GM19372 (cell line): ENCODE results near the gene SRP9.

ENCODE experiments used
- ATAC-seq: cut with Tn5 transposase; IDR thresholded peaks from one replicate; pipeline ENCODE4 v1.9.1; 2021; ENCODE audit warnings: mild to moderate bottlenecking, low read depth, moderate library complexity; ENCODE audit not compliant: unreplicated experiment

Gene SRP9

GRCh38 chr1:225777583-225778336 is at the start of gene SRP9:
Gene SRP9 (plus strand): TSS chr1:225777826. CDS start chr1:225777941, 115 bp downstream.
- peak; percentile 98 for ATAC-seq

- ATAC-seq, result no peak
Observed at GRCh38 chr1:225731491-225731890, 46.1 kb upstream of the SRP9 start.

- ATAC-seq, result no peak
Observed at GRCh38 chr1:225733254-225733653, 44.4 kb upstream of the SRP9 start.

GRCh38 chr1:225735252-225736149 is 42.1 kb upstream of the SRP9 start:
- no peak for ATAC-seq

- ATAC-seq, result no peak
Observed at GRCh38 chr1:225736437-225737098, 41.1 kb upstream of the SRP9 start.

- ATAC-seq, result no peak
Observed at GRCh38 chr1:225737161-225737560, 40.5 kb upstream of the SRP9 start.

GRCh38 chr1:225737866-225738265 is 39.8 kb upstream of the SRP9 start:
- no peak for ATAC-seq

- ATAC-seq, result no peak
Observed at GRCh38 chr1:225738763-225739162, 38.9 kb upstream of the SRP9 start.

GRCh38 chr1:225739542-225740107 is 38.0 kb upstream of the SRP9 start:
- no peak for ATAC-seq

- ATAC-seq, result no peak
Observed at GRCh38 chr1:225744745-225745144, 32.9 kb upstream of the SRP9 start.

- no peak for ATAC-seq
Observed at GRCh38 chr1:225745273-225745672, 32.4 kb upstream of the SRP9 start.

- ATAC-seq, result no peak
Observed at GRCh38 chr1:225746361-225747179, 31.1 kb upstream of the SRP9 start.

- ATAC-seq, result no peak
Observed at GRCh38 chr1:225747566-225747965, 30.1 kb upstream of the SRP9 start.

GRCh38 chr1:225748529-225748928 is 29.1 kb upstream of the SRP9 start:
- ATAC-seq, result no peak

- no peak for ATAC-seq
Observed at GRCh38 chr1:225749706-225750105, 27.9 kb upstream of the SRP9 start.

GRCh38 chr1:225750420-225750819 is 27.2 kb upstream of the SRP9 start:
- ATAC-seq, result no peak

GRCh38 chr1:225750875-225751824 is 26.5 kb upstream of the SRP9 start:
- no peak for ATAC-seq

GRCh38 chr1:225752245-225752644 is 25.4 kb upstream of the SRP9 start:
- ATAC-seq, result no peak
